ENCODE data around the gene PRDM11.

Gene PRDM11

DNA sequence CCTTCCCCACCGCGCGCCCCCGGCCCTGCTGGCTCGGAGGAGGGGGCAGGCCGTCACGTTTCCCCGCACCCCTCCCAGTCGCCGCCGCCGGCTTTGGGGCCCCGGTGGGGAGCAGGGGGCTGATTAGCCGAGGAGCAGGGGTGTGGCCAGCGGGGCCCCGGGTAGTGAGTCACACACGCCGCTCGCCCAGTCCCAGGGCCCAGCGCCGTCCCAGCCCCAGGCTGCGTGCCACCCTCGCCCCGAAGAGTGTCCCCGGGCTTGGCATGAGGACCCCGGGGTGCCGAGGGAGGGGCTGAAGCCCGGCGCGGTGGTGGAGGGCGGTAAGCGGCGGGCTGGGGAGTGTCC, 34.4 kb downstream of the PRDM11 start:
- H3K4me3 ChIP-seq (replicated peaks; ENCODE audit: low read depth, low read length), result peak overlapping the region; percentile 47
- TF ChIP-seq, protein P1, sequence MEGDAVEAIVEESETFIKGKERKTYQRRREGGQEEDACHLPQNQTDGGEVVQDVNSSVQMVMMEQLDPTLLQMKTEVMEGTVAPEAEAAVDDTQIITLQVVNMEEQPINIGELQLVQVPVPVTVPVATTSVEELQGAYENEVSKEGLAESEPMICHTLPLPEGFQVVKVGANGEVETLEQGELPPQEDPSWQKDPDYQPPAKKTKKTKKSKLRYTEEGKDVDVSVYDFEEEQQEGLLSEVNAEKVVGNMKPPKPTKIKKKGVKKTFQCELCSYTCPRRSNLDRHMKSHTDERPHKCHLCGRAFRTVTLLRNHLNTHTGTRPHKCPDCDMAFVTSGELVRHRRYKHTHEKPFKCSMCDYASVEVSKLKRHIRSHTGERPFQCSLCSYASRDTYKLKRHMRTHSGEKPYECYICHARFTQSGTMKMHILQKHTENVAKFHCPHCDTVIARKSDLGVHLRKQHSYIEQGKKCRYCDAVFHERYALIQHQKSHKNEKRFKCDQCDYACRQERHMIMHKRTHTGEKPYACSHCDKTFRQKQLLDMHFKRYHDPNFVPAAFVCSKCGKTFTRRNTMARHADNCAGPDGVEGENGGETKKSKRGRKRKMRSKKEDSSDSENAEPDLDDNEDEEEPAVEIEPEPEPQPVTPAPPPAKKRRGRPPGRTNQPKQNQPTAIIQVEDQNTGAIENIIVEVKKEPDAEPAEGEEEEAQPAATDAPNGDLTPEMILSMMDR (IDR thresholded peaks at IDR 0.05; ENCODE audit: low read length, missing control alignments), result no peak
- peak; percentile 55 for DNase-seq (ENCODE audit: low read depth)

DNA sequence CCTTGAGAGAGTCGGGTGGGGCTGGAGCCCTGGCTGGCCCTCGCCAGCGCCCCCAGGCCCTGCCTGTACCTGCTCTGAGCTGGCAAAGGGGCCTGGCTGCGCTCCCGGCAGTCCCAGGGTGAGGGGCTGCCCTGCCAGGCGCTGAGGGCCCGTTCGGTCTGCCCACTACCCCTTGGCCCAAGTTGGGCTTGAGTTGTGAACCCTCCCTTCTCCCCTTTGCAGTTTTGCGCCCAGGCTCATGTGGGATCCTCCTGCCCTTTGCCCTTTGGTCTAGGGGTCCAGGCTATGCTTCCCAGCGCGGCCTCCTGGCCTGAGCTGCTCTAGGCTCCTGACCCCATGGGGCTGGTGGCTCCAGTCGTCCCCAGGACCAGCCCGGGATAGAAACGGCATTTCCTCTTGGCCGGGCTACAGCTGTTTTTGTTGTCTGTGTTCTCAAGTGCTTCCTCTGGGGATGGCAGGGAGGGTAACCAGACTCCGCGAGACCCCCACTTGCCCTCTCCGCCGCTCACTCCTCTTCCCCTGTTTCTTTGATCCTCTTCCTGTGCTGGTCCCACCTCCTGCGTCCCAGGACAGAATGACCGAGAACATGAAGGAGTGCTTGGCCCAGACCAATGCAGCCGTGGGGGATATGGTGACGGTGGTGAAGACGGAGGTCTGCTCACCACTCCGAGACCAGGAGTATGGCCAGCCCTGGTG, 34.9 kb downstream of the PRDM11 start:
- no peak for DNase-seq (ENCODE audit: low read depth)
- peak overlapping the region; percentile 47 for H3K4me3 ChIP-seq (replicated peaks; ENCODE audit: low read depth, low read length)
- TF ChIP-seq, protein P1 (IDR thresholded peaks at IDR 0.05; ENCODE audit: low read length, missing control alignments), result no peak

DNA sequence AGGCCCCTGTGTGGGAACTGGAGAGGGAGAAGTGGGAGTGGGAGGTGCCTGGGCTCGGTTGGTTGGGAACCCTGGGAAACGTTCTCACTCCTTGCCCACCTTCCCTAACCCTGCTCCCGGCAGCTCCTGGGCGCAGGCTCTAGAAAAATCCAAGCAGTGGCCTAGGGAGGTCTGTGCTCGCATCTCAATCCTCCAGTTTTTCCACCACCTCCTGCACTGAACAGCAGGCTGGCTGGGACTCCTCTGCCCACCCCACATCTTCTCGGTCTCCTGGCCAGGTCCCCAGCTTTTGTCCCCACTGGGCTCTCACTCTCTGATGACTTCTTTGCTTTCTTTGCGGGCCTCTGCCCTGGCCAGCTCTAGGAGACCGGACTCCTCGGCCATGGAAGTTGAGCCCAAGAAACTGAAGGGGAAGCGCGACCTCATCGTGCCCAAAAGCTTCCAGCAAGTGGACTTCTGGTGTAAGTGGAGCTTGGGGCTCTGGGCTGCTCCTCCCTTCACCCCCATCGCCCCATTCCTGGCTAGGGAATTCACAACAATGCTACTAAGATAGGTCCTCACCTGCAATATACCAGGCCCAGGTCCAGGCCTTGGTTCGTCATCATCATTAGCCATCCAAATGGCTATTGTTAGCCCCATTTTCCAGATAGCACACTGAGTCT, 35.6 kb downstream of the PRDM11 start:
- H3K4me3 ChIP-seq (replicated peaks; ENCODE audit: low read depth, low read length), result peak overlapping the region; percentile 2
- TF ChIP-seq, protein P1 (IDR thresholded peaks at IDR 0.05; ENCODE audit: low read length, missing control alignments), result no peak
- no peak for DNase-seq (ENCODE audit: low read depth)

DNA sequence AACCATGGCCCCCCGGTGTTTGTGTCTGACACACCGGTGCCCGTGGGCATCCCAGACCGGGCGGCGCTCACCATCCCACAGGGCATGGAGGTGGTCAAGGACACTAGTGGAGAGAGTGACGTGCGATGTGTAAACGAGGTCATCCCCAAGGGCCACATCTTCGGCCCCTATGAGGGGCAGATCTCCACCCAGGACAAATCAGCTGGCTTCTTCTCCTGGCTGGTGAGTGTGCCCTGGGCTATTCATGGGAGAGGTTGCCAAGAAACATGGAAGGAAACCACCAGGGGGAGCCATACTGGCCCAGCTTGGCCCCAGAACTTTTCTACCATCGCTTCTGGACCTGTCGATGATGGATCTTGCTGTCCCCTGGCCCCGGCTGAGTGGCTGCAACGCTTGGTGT, 36.5 kb downstream of the PRDM11 start:
- DNase-seq (ENCODE audit: low read depth), result peak; percentile 54
- TF ChIP-seq, protein P1 (IDR thresholded peaks at IDR 0.05; ENCODE audit: low read length, missing control alignments), result peak; percentile 53
- H3K4me3 ChIP-seq (replicated peaks; ENCODE audit: low read depth, low read length), result no peak overlapping the region

DNA sequence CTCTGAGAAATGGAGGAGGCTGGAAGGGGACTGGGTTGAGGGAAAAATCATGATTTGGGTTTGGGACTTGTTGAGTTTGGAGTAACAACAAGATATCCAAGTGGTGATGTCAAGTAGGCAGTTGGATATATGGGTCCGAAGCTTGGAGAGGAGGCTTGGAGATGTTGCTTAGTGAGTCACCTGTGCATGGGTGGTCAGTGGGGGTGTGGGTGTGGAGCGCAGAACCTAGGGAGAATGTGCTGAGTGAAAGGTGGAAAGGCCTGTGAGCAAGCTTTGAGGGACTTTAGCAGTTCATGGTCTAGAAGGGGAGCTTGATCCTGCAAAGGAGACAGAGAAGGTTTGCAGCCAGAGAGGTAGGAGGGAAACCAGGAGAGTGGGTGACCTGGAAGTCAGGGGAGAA, 38.2 kb downstream of the PRDM11 start:
- TF ChIP-seq, protein P1 (IDR thresholded peaks at IDR 0.05; ENCODE audit: low read length, missing control alignments), result no peak
- DNase-seq (ENCODE audit: low read depth), result no peak
- H3K4me3 ChIP-seq (replicated peaks; ENCODE audit: low read depth, low read length), result no peak overlapping the region

DNA sequence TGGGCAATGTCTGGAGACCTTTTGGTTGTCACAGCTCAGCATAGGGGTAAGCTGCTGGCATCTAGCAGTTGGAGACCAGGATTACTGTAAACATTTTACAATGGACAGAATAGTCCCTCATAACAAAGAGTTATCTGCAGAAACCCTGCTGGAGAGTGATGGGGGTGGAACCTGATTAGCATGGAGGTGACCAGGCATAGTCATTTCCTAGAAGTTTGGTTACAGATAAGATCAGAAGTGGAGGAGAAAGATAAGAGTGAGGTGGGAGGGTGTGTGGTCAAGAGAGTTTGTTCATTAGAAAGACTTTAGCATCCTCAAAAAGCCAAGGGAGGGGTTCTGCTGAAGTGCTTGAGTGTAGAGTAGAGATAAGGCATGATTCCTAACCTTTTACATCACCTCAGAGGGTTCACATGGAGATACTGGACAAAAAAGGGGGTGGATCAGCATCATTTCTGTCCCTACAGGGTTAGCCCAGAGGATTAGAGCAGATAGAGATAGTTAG, 38.8 kb downstream of the PRDM11 start:
- no peak overlapping the region for H3K4me3 ChIP-seq (replicated peaks; ENCODE audit: low read depth, low read length)
- DNase-seq (ENCODE audit: low read depth), result no peak
- TF ChIP-seq, protein P1 (IDR thresholded peaks at IDR 0.05; ENCODE audit: low read length, missing control alignments), result no peak

Data from fibroblast of pulmonary artery (primary cell).